Suprapubic skin (tissue), 4 donors: ENCODE data around the gene HYCC2.

Experiments
- EP300 ChIP-seq: sonication (generic); formaldehyde crosslinking; IDR thresholded peaks from one replicate; pipeline ENCODE4 v1.6.1; 2017; ENCODE audit warnings: antibody characterized with exemption
- POLR2A ChIP-seq, 2 donors: fragments of 450-650 bp; IDR thresholded peaks; one replicate each; pipeline ENCODE4 v1.6.1; 2017; ENCODE audit warnings: antibody characterized with exemption in 2 of 2, mild to moderate bottlenecking in 2 of 2, moderate library complexity in 2 of 2
- POLR2AphosphoS5 ChIP-seq, 3 donors: sonication (generic); formaldehyde crosslinking; IDR thresholded peaks; one replicate each; pipeline ENCODE4 v1.6.1; 2017; ENCODE audit warnings: antibody characterized with exemption in 3 of 3
- TF ChIP-seq, protein P1 (sequence below), 2 donors: fragments of 200-600 bp in 1 of 2; fragments of 450-650 bp in 1 of 2; sonication (generic) in 1 of 2; IDR thresholded peaks; one replicate each; pipeline ENCODE4 v1.5.1; 2016 to 2019; ENCODE audit warnings: antibody characterized with exemption in 2 of 2, mild to moderate bottlenecking in 1 of 2, moderate library complexity in 1 of 2

- TF ChIP-seq, protein P1, sequence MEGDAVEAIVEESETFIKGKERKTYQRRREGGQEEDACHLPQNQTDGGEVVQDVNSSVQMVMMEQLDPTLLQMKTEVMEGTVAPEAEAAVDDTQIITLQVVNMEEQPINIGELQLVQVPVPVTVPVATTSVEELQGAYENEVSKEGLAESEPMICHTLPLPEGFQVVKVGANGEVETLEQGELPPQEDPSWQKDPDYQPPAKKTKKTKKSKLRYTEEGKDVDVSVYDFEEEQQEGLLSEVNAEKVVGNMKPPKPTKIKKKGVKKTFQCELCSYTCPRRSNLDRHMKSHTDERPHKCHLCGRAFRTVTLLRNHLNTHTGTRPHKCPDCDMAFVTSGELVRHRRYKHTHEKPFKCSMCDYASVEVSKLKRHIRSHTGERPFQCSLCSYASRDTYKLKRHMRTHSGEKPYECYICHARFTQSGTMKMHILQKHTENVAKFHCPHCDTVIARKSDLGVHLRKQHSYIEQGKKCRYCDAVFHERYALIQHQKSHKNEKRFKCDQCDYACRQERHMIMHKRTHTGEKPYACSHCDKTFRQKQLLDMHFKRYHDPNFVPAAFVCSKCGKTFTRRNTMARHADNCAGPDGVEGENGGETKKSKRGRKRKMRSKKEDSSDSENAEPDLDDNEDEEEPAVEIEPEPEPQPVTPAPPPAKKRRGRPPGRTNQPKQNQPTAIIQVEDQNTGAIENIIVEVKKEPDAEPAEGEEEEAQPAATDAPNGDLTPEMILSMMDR (IDR thresholded peaks at IDR 0.05), result no peak
- TF ChIP-seq POLR2A (IDR thresholded peaks at IDR 0.05) (no peak), POLR2AphosphoS5 (IDR thresholded peaks at IDR 0.05) (no peak), EP300 (no peak)
Measured at GRCh38 chr2:201024518-201024917, 47.0 kb downstream of the HYCC2 start.
